Measurements from ENCODE around the gene LYRM4.

The LYRM4 gene

DNA sequence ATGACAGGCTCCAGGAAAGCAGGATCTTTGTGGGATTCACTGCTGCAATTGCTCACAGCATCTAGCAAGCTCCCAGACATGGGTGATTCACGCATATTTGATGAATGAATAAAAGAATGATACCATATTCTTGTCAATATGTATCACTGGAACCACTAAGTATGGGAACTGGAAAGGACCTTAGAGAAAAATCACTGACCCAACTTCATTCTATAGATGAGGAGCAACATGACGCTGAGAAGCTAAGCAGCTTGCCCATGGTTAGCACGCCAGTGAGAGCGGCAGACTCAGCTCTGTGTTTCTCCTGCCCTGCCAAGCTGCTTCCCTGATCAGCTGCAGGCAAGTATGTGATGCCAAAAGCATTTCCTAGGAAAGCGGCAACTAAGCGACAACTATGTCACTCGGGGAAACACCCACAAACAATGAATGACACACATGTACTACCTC lies 108.8 kb downstream of the LYRM4 start:
- peak; percentile 87 for DNase-seq (ENCODE audit: low read depth)
- no peak for TF ChIP-seq CTCF (conservative IDR thresholded peaks at IDR 0.05; ENCODE audit: low read length)
- peak overlapping the region; percentile 40 for H3K4me3 ChIP-seq (ENCODE audit: low read length)

GRCh38 chr6:5151360-5151954 lies 109.3 kb downstream of the LYRM4 start:
- no peak for TF ChIP-seq CTCF (conservative IDR thresholded peaks at IDR 0.05; ENCODE audit: low read length)
- peak; percentile 4 for DNase-seq (ENCODE audit: low read depth)

GRCh38 chr6:5150551-5151075 lies 110.1 kb downstream of the LYRM4 start:
- peak; percentile 13 for DNase-seq (ENCODE audit: low read depth)
- H3K4me3 ChIP-seq (ENCODE audit: low read length), result no peak overlapping the region
- TF ChIP-seq CTCF (conservative IDR thresholded peaks at IDR 0.05; ENCODE audit: low read length), result no peak

More at GRCh38 chr6:5151360-5151954, 109.3 kb downstream of the LYRM4 start:
- no peak overlapping the region for H3K4me3 ChIP-seq (ENCODE audit: low read length)

GRCh38 chr6:5149891-5150290 lies 110.9 kb downstream of the LYRM4 start:
- TF ChIP-seq CTCF (conservative IDR thresholded peaks at IDR 0.05; ENCODE audit: low read length), result no peak
- DNase-seq (ENCODE audit: low read depth), result no peak

GRCh38 chr6:5149159-5149704 lies 111.5 kb downstream of the LYRM4 start:
- DNase-seq (ENCODE audit: low read depth), result no peak

More at GRCh38 chr6:5149891-5150290, 110.9 kb downstream of the LYRM4 start:
- H3K4me3 ChIP-seq (ENCODE audit: low read length), result no peak overlapping the region

GRCh38 chr6:5146398-5146797 lies 114.4 kb downstream of the LYRM4 start:
- TF ChIP-seq CTCF (conservative IDR thresholded peaks at IDR 0.05; ENCODE audit: low read length), result no peak
- no peak for DNase-seq (ENCODE audit: low read depth)
- H3K4me3 ChIP-seq (ENCODE audit: low read length), result no peak overlapping the region

More at GRCh38 chr6:5149159-5149704, 111.5 kb downstream of the LYRM4 start:
- H3K4me3 ChIP-seq (ENCODE audit: low read length), result no peak overlapping the region
- TF ChIP-seq CTCF (conservative IDR thresholded peaks at IDR 0.05; ENCODE audit: low read length), result no peak

Measured in AG10803 (cell line).